Stimulated activated CD8-positive, alpha-beta memory T cell treated with anti-CD3 and anti-CD28 coated beads, Interleukin-15, amount 100 ng/mL, for 24 hours (primary cell): ENCODE results near the gene CCDC190.
A peak's percentile ranks its signal among the peaks of the same experiment; 100 is the strongest.
"Not testable (repeated sequence)": the region's sequence is repeated elsewhere in the genome, so short reads cannot be mapped to it uniquely, and the experiment has no call there.

ENCODE experiments used
- DNase-seq: peaks from one replicate; pipeline ENCODE4 v3.0.0-alpha.2; 2020; ENCODE audit warnings: low read depth

Gene CCDC190

DNA sequence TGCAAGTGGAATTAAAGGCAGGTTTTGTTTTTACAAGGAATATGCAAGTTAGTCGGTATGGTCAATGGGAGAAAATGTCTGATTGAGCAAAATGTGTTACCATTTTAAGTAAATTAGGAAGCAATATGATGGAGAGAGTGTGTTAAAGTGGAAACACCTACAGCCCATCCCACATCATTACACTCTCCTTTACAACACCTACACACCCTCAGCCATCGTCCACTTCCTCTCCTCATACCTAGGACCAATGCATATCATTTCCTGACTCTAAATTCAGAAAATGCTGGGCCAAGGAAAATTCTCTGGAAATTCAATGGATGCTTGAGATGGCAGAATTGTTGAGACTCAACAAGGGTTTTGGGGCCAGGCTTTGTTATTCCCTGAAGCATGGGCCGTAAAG is 16.4 kb upstream of the CCDC190 start:
- no peak for DNase-seq

DNA sequence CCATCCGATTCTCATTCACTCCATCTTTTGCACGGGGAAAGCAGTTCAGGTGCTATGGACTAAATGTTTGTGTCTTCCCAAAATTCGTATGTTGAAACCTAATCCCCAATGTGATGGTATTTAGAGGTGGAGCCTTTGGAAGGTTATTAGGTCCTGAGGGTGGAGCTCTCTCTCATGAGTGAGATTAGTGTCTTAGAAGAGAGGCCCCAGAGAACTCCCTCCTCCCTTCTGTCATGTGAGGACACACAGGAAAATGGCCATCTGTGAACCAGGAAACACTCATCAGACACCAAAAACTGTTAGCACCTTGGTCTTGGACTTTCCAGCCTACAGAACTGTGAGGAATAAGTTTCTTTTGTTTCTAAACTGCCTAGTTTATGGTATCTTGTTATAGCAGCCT is 15.8 kb upstream of the CCDC190 start:
- no peak for DNase-seq

DNA sequence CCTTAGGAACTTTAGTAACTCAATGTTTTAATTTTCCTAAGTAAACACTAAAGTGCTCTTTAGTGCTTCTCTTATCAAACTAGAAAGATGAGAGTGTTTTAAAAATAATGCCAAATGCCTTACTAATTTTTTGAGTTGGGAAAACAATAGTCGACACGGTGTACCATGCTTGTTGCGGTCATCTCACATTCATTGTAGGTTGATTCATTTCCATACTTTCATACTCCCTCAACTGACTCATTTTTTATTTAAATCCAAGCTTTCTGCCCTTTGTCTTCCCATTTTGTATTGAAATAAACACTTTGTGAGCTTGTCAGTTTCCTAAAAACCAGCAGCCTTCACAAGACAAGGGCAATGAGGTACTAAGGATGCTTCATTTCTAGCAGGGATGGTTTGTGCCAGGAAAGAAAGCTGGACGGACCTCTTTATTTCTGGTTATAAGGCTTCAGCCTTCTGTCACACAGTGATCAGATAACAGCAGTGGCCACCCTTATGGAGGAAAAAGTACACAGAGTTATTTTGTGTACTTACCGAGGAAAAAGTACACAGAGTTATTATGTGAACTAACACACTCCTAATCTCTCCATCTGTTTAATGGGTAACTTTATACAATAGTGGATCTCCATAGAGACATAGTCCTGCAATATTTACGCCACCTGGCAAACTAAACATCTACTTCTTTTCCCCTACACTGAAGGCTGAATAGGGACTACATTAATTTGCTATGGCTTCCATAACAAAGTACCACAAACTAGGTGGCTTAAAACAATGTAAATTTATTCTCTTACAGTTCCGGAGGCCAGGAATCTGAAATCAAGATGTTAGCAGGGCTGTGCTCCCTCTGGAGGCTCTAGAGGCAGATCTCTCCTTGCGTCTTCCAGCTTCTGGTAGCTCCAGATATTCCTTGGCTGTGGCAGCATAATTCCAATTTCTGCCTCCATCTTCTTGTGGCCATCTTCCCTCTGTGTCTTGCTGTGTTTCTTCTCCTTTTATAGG is 13.0 kb upstream of the CCDC190 start:
- no peak for DNase-seq

DNA sequence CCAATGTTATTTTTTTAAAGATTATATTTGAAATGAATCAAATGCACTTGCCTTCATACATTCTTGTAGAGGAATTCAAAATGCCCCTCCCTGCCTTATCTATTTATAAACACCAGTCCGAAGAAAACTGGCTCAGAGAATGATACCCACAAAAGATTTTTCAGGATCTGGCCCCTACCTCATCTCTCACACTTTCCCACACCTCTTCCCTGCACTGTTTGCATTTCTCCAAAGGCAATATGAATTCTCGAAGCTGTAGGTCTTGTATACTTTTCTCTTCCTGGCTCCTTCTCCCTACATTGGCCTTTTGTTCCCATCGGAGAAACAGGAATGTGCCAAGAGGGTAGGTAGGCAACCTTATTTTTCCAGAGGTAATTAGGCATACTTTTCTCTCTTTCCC is 12.0 kb upstream of the CCDC190 start:
- no peak for DNase-seq

DNA sequence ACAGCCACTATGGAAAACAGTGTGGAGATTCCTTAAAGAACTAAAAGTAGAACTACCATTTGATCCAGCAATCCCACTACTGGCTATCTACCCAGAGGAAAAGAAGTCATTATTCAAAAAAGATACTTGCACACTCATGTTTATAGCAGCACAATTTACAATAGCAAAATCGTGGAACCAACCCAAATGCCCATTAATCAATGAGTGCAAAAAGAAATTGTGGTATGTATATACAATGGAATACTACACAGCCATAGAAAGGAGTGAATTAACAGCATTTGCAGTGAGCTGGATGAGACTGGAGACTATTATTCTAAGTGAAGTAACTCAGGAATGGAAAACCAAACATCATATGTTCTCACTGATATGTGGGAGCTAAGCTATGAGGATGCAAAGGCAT is 10.4 kb upstream of the CCDC190 start:
- DNase-seq, result not testable (repeated sequence)

DNA sequence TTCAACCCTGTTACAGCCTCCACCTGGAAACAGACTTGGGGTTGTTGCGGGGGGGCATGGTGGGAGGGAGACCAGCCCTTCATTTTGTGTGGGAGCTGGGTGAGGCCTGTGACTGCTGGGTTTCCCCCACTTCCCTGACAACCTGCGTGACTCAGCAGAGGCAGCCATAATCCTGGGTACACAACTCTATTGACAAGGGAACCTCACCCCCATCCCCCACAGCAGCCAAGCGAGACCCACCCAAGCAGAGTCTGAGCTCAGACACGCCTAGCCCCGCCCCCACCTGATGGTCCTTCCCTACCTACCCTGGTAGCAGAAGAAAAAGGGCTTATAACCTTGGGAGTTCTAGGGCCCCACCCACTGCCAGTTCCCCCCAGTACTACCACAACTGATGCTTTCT is 8.0 kb upstream of the CCDC190 start:
- DNase-seq, result no peak

DNA sequence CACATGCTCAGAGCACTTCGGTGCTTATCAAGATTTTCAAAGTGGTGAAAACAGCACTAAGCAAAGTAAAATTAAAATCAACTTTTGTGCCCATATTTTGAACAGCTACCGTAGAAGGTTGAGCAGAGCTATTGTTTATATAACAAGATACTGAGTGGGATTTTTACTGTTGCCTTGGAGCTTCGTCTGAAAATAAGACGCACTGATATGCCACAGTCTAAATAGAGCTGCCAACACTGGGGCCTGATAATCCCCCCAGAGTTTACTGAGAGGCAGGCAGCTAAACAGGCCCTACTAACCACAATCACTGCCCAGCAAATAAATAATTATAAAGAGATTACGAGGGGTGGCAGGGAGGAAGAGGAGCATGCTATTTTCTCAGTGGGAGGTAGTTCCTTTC is 650 bp upstream of the CCDC190 start:
- no peak for DNase-seq

DNA sequence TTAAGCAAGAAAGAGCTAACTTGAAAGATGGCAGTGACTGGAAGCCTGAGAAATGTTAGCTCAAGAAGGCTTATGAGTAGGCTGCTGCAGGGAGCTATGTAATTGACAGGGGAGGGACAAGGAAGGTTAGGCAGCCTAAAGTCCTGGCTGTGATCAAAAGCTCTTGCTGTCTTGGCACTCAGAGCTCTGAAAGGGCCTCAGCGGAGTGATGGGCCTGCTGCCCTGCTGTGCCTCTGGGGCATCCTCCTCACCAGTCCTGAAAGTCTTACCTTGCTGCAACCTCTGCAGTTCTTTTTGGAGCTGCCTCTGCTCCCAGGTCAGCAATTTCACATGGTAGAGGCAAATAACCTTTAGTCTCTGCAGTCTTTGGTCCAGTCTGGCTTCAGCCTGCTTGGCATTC is 1.8 kb downstream of the CCDC190 start:
- DNase-seq, result no peak

DNA sequence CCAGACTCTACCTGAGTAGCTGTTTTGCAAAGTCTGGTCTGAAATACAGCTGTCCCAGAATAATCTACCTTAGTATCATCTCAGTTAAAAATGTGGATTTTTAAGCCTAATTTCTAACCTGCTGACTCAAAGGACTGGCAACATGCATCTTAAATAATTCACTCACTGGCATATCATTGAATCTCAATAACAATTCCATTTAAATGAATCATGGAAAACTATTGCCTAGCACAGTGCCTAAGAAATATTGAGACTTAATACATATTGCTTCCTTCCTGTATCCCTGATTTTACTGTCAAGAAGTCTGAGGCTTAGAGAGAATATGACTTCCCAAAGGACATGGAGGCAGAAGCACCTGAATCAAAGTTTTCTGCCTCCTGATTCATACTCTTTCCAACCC is 3.1 kb downstream of the CCDC190 start:
- no peak for DNase-seq

DNA sequence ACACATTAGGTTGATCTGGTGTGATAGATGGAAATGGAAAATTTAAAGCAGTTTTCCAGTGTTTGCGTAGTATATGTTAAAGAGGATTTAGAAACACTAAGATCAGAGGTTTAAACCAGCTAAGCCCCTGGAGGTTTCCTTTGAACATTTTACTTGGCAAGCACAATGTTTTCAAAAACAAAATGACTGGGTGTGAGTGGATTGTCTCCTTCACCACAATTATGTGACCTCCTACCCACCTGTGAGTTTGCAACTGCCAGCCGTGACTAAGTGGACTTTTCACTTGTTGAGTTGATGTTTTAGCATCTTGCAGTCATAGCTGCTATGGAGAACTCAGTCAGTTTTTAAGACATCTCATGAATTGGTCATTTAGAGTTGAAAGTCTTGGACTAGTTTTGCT is 4.7 kb downstream of the CCDC190 start:
- DNase-seq, result no peak

DNA sequence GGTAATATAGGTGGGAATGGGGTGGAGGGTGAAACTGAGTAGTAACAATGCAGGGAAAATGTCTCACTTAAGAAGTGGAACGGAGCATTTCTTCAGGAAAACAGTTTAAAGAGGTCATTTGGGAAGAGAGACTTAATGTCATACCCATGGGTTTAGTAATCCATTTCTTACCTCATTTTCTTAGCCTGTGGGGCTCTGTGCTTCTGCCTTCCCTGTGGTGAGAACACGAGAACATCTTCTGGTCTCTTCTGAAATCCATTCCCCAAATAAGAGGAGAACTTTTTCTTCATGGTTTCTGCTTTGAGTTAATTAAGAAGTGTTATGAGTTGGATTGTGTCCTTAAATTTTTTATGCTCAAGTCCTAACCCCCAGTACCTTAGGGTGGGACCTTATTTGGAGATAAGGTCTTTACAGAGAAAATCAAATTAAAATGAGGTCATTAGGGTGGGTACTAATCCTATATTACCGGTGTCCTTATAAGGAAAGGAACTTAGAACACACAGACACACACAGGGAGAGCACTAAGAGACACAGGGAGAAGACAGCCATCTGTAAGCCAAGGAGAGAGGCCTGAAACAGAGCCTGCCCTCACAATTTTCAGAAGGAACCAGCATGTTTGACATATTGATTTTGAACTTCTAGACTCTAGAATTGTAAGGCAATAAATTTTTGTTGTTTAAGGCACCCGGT is 5.4 kb downstream of the CCDC190 start:
- no peak for DNase-seq

DNA sequence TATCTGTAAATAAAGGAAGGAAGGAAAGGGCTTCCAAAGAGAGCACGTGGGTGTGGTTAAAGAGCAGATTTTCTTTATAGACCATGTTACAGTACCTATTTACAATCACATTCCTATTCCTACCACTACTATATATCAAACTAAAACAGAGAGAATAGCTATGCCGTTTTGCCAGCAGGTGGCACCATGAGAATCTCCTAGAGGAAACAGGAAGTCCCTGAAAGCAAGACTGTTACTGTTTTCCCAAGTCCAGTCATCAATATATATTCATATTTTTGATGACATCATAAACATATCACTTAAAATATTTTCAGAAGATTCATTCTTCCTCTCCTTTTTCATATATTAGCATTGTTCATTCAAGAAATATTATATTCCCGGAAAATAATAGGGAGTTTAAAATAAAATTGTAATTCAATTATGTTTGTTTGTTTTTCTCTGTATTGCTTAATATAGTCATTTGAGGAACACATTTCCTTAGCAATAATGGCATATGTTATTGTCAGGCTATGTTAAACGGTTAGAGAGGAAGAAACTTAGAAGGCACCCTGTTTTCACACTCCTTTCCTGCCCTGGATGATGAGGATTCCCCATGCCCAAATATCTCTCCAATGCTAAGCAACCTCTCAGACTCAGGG is 6.6 kb downstream of the CCDC190 start:
- DNase-seq, result no peak

DNA sequence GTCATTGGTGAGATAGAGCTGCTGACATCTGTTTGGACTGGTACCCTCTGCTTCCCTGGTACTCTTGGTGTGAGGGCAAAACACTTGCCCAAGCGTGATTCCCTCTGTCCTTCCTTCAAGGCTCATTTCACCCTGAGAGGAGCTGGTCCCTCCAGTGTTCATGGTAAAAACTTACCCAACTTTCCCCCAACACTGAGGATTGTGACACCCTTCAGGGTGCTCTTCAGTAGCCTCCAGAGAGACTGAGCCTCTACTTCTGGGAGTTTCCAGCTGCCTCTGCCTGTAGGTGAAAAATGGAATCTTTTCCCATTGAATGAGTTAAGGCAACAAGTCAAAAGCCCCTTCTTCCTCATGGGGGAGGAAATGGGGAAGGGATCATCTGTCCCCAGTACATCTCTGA is 9.6 kb downstream of the CCDC190 start:
- DNase-seq, result no peak

DNA sequence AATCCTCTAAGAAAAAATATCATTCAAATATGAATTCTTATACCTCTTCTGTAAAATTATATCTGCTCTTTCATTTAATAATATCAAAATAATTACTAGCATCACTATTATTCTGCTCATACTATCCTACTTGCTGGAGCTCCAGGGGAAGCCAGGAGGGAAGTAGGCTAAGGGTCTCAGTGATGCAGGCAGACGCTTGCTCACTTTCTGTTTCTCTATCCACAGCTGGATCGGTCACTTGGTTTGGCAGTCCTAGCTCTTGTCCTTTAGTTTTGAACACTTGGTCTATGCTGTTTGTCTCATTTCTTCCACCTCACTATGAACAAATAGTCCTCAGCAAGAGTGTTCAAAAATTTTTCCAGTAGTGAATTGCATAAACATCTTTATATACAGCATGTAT is 11.3 kb downstream of the CCDC190 start:
- DNase-seq, result no peak

DNA sequence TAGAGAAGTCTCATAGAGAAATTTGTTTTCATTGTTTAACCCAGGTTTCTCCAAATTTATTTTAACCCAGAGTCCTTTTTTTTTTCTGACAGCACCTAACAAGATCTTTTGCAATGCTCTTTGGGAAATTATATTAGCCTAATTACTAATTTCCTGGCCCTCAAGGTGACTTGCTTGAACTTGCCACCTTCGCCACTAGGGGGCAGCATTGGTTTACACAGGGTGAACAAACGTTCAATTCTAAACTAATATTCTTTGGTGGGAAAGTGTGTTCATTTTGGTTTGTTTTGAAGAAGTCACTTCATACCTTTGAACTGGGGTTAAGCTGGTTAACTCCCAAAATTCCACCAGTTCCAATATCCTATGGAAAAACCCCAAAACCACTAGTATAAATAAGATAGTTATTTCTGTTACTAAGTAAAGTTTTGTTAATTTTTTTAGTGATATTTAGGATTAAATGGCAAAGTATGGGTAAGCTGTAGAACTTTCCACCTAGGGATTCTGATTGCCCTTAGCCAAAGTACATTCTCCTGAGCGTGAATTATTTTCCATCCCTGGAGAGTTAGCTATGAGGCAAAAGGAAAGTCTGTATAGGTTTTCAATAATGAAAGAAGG is 13.0 kb downstream of the CCDC190 start:
- DNase-seq, result peak; percentile 71

DNA sequence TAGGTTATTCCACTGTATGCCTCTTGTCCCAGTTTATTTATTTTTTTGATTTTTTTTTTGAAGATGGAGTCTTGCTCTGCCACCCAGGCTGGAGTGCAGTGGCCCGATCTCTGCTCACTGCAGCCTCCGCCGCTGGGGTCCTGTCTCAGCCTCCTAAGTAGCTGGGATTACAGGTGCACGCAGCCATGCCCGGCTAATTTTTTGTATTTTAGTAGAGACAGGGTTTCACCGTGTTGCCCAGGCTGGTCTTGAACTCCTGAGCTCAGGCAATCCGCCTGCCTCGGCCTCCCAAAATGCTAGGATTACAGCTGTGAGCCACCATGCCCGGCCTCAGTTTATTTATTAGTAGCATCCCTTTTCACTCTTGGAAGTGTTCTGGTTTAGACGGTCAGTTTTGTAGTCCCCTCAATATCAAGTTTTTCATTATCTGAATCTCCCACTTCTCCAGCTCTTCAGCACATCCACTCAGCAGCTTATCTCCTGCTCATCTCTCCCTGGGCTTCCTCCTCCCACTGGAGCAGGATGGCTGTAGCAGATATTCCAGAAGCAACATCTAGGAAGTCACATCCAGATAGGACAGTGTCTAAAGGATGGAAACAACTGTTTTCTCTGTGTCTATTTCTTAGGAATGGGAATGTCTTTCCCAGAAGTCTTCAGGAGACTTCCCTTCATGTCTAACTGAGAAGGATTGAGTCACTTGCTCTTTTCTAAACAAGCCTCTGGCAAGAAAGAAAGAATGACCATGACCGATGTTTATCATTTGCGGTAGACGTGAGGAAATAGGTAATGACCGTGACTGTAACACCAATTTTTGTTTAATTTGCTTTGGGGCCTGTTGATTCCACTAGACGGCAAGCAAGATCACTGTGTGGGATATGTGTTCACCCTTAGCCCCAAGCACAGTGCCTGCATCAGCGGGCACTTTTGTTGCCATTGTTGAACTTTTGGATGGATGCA is 14.4 kb downstream of the CCDC190 start:
- DNase-seq, result no peak

DNA sequence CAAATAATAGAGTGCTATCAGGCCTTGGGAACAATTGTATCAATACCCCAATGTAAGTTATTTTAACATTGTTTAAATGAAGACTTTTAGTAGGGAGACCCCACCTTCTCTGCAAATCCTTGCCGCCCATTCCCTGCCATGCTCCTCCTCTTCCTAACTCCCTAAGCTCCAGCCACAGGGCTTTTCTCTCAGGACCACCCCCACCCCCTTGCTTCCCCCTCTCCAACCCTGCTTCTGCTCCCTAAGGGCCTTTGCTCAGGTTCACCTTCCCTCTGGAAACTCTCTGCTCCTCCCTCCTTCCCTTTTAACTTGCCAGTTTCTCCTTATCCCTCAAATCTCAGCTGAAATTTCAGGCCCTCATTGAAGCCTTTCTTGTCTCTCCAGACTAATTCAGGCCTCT is 16.8 kb downstream of the CCDC190 start:
- DNase-seq, result no peak

DNA sequence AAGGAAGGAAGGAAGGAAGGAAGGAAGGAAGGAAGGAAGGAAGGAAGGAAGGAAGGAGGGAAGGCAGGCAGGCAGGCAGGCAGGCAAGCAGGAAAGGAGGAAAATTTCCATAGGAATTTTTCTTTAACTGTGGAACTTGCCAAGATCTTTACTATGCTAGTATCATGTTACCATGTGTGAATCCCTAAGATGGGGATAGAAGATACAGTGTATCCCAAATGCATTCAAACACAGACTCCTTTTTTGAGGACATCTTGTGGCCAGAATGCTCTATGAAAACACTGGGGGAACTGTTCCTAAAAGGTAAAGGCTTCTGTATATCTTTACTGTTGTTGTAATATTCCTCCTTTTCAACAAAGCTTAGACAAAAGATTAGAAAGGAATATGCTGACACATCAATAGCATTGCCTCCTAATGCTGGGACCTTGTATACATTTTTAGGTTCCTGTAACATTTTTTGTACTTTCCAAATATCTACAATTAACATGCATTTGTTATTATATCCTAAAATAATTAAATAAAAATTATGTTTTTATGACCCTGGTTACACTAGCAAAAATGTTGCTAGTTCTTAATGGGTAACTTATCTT is 20.6 kb downstream of the CCDC190 start:
- DNase-seq, result no peak

DNA sequence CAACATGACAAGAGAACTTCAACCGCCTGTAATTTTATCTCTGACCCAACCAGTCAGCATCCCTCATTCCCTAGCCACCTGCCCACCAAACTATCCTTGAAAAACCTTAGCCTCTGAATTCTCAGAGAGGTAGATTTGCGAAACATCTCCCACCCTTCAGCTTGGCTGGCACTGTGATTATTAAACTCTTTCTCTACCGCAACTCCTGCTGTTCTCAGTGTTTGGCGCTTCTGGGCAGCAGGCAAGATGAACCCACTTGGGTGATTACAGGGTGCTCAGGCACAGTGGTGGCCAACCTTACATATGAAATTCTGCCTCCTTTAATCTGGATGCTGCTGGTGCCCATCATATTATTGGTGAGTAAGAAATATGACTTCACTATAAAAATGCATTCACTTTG is 22.1 kb downstream of the CCDC190 start:
- no peak for DNase-seq

DNA sequence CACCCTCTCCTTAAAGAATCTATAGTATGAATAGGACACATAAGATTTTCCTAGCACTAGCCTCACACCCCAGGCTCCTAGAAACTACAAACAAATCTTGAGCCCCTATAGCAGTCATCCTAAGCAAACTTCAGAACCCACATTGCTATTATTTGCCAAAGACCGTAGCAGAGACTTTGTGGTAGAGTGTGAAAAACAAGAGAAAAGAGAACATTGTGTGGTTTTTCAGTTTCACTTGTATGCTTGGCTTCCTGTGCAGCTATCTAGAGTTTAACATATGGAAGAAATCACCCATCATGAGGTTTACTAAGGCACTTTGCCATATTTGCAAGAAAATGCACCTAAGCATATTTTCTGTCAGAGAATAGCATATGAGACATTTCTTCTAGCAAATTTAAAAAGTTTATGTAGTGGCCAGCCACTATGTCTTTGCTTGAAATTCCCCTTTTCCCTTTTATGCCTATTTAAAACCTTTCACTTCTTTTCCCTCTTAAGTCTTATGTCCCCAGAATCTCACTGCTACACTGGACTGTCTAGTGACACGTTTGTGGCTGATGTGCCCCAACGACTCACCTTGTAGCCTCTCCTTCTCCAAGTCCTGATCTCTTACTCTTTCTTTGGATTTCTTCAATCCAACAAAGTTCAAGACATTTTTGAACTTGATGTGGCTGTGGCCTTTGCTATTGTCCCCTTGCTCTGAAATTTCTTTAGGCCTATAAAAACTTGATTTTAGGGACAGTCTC is 25.6 kb downstream of the CCDC190 start:
- DNase-seq, result no peak
